H1 (cell line): Measurements from ENCODE around the gene SEMA5B. TPM values are rescaled to one million over a fixed set of nuclear protein-coding genes. Genes with fewer than 3 reads are reported as not detected.

Experiments used
- CTCF ChIA-PET: fragments of 300-600 bp; sonication (Branson Sonifier 250); formaldehyde crosslinking; loops from one replicate; lab custom pipeline; 2021; ENCODE audit not compliant: partially characterized antibody; lab: Charles Lee
- POLR2A ChIA-PET: fragments of 300-600 bp; sonication (Branson Sonifier 250); formaldehyde crosslinking; loops from one replicate; lab custom pipeline; 2021; ENCODE audit warnings: inconsistent platforms; ENCODE audit not compliant: partially characterized antibody; lab: Charles Lee
- DNase-seq, 2 experiments: peaks; one replicate each; pipeline versions ENCODE4 v3.0.0 to v3.0.0-alpha.2; 2010 to 2022; ENCODE audit warnings: low spot score in 2 of 2, low read depth in 1 of 2, mixed read lengths in 1 of 2
- FAIRE-seq: peaks from 2 replicates; lab custom pipeline; 2011; peaks lifted over from hg19 to GRCh38; lab: Jason Lieb, UNC
- H2AFZ ChIP-seq: 2 replicates; pipeline ENCODE4 v1.8.1; 2012; ENCODE audit warnings: low read length, inconsistent platforms
- H2AK5ac ChIP-seq: 2 replicates; pipeline ENCODE4 v1.6.1; 2013; ENCODE audit warnings: low read depth, low read length
- H2BK120ac ChIP-seq: replicated peaks from 2 replicates; pipeline ENCODE3; 2013; ENCODE audit warnings: low read depth, low read length, inconsistent platforms
- H2BK12ac ChIP-seq: 2 replicates; pipeline ENCODE4 v1.6.1; 2013; ENCODE audit warnings: low read depth, low read length
- H2BK15ac ChIP-seq: 2 replicates; pipeline ENCODE4 v1.6.1; 2013; ENCODE audit warnings: low read length
- H2BK20ac ChIP-seq: 2 replicates; pipeline ENCODE4 v1.6.1; 2013; ENCODE audit warnings: low read length
- H2BK5ac ChIP-seq: 2 replicates; pipeline ENCODE4 v1.6.1; 2013; ENCODE audit warnings: low read depth, low read length
- H3K14ac ChIP-seq: 2 replicates; pipeline ENCODE4 v1.6.1; 2013; ENCODE audit warnings: inconsistent platforms; ENCODE audit not compliant: insufficient read length
- H3K18ac ChIP-seq: 2 replicates; pipeline ENCODE4 v1.6.1; 2013; ENCODE audit warnings: low read length; ENCODE audit errors: extremely low read depth
- H3K23ac ChIP-seq: 2 replicates; pipeline ENCODE4 v1.6.1; 2013; ENCODE audit warnings: inconsistent platforms; ENCODE audit not compliant: insufficient read length
- H3K23me2 ChIP-seq: 2 replicates; pipeline ENCODE4 v1.6.1; 2013; ENCODE audit warnings: low read depth, low read length
- H3K27ac ChIP-seq: 2 replicates; pipeline ENCODE4 v1.6.1; 2011; ENCODE audit warnings: low read depth, low read length, inconsistent platforms
- H3K27me3 ChIP-seq, 4 experiments: replicated peaks in 1 of 4; 1 replicate in 1 of 4; 2 replicates in 3 of 4; pipeline versions ENCODE4 v1.6.1 to v1.8.1; 2011 to 2013; ENCODE audit warnings: low read length in 3 of 4, mild to moderate bottlenecking in 3 of 4, inconsistent platforms in 2 of 4, mixed read lengths in 2 of 4, moderate library complexity in 1 of 4; ENCODE audit not compliant: control insufficient read depth in 3 of 4, insufficient read depth in 3 of 4; ENCODE audit errors: extremely low read depth in 1 of 4
- H3K36me3 ChIP-seq, 4 experiments: 2 replicates each; pipeline versions ENCODE4 v1.6.1 to v1.8.1; 2011 to 2013; ENCODE audit warnings: mild to moderate bottlenecking in 4 of 4, low read length in 3 of 4, moderate library complexity in 2 of 4, control low read depth in 1 of 4, inconsistent platforms in 1 of 4; ENCODE audit not compliant: insufficient read depth in 4 of 4, control insufficient read depth in 2 of 4
- H3K4ac ChIP-seq: replicated peaks from 2 replicates; pipeline ENCODE3; 2013; ENCODE audit warnings: low read length, low read depth, mixed read lengths, inconsistent platforms; ENCODE audit not compliant: insufficient read length
- H3K4me1 ChIP-seq, 4 experiments: replicated peaks in 1 of 4; 1 replicate in 1 of 4; 2 replicates in 3 of 4; pipeline versions ENCODE4 v1.6.1 to v1.8.1; 2011 to 2013; ENCODE audit warnings: low read length in 3 of 4, inconsistent platforms in 2 of 4, mixed read lengths in 1 of 4; ENCODE audit not compliant: insufficient read depth in 4 of 4, control insufficient read depth in 3 of 4
- H3K4me2 ChIP-seq, 2 experiments: 2 replicates each; pipeline versions ENCODE4 v1.6.1 to v1.8.1; 2011 to 2013; ENCODE audit warnings: low read depth in 2 of 2, low read length in 2 of 2, control low read depth in 1 of 2, inconsistent platforms in 1 of 2, mild to moderate bottlenecking in 1 of 2; ENCODE audit not compliant: insufficient read depth in 1 of 2
- H3K4me3 ChIP-seq, 4 experiments: fragments of 200-600, 300-600 bp in 1 of 4; sonication (generic), shearing (Covaris generic), sonication (Bioruptor Twin) in 1 of 4; 2 replicates each; pipeline versions ENCODE4 v1.5.1 to v1.8.1; 2011 to 2016; ENCODE audit warnings: low read length in 4 of 4, low read depth in 3 of 4, control low read depth in 2 of 4, inconsistent platforms in 2 of 4, mild to moderate bottlenecking in 2 of 4, mixed read lengths in 1 of 4, moderate library complexity in 1 of 4; ENCODE audit not compliant: insufficient read depth in 2 of 4; ENCODE audit errors: extremely low read depth in 1 of 4
- H3K56ac ChIP-seq: replicated peaks from 2 replicates; pipeline ENCODE3; 2013; ENCODE audit warnings: low read depth, mild to moderate bottlenecking, mixed read lengths, low read length, inconsistent platforms; ENCODE audit not compliant: insufficient read length
- H3K79me1 ChIP-seq: 2 replicates; pipeline ENCODE4 v1.6.1; 2013; ENCODE audit warnings: low read depth, low read length, control low read depth
- H3K79me2 ChIP-seq, 2 experiments: 2 replicates each; pipeline versions ENCODE4 v1.6.1 to v1.8.1; 2012 to 2013; ENCODE audit warnings: low read length in 2 of 2, mild to moderate bottlenecking in 2 of 2, inconsistent platforms in 1 of 2; ENCODE audit not compliant: insufficient read depth in 2 of 2, control insufficient read depth in 1 of 2
- H3K9ac ChIP-seq, 4 experiments: replicated peaks in 1 of 4; 1 replicate in 1 of 4; 2 replicates in 3 of 4; pipeline versions ENCODE4 v1.6.1 to v1.8.1; 2011 to 2013; ENCODE audit warnings: low read depth in 3 of 4, low read length in 3 of 4, control low read depth in 2 of 4, mild to moderate bottlenecking in 2 of 4, moderate library complexity in 2 of 4, inconsistent platforms in 1 of 4; ENCODE audit errors: extremely low read depth in 1 of 4
- H3K9me3 ChIP-seq, 2 experiments: 2 replicates each; pipeline versions ENCODE4 v1.6.1 to v1.8.1; 2012 to 2013; ENCODE audit warnings: mild to moderate bottlenecking in 2 of 2, moderate library complexity in 2 of 2, control low read depth in 1 of 2, inconsistent platforms in 1 of 2, low read depth in 1 of 2, low read length in 1 of 2, mixed read lengths in 1 of 2; ENCODE audit not compliant: insufficient read depth in 2 of 2
- H4K20me1 ChIP-seq, 2 experiments: replicated peaks in 1 of 2; 2 replicates each; pipeline versions ENCODE3 to v1.8.1; 2011 to 2013; ENCODE audit warnings: inconsistent platforms in 2 of 2, low read length in 2 of 2, mild to moderate bottlenecking in 1 of 2; ENCODE audit not compliant: insufficient read depth in 2 of 2, control insufficient read depth in 1 of 2
- H4K5ac ChIP-seq: 2 replicates; pipeline ENCODE4 v1.6.1; 2013; ENCODE audit warnings: low read length, low read depth, mixed read lengths, inconsistent platforms; ENCODE audit not compliant: insufficient read length
- H4K8ac ChIP-seq: 2 replicates; pipeline ENCODE4 v1.8.0; 2013; ENCODE audit warnings: mild to moderate bottlenecking, moderate library complexity, low read length, inconsistent platforms; ENCODE audit not compliant: insufficient read depth; ENCODE audit errors: extremely low read depth
- H4K91ac ChIP-seq: replicated peaks from 2 replicates; pipeline ENCODE3; 2013; ENCODE audit warnings: low read length, mixed read lengths, inconsistent platforms; ENCODE audit not compliant: insufficient read length
- CBX5 ChIP-seq: fragments of 300-800, 300-1000 bp; sonication (generic); IDR thresholded peaks from 2 replicates; pipeline ENCODE4 v1.7.1; 2016; ENCODE audit warnings: antibody characterized with exemption, low read length, low read depth
- CREB1 ChIP-seq: IDR thresholded peaks from 2 replicates; pipeline ENCODE4 v1.6.1; 2012; ENCODE audit warnings: inconsistent platforms
- EGR1 ChIP-seq: IDR thresholded peaks from 2 replicates; pipeline ENCODE4 v1.6.1; 2011; ENCODE audit warnings: low read depth, low read length, borderline replicate concordance
- EP300 ChIP-seq, 2 experiments: IDR thresholded peaks; 1 replicate in 1 of 2; 2 replicates in 1 of 2; pipeline ENCODE4 v1.6.1; 2011 to 2012; ENCODE audit warnings: low read depth in 2 of 2, low read length in 2 of 2, mild to moderate bottlenecking in 2 of 2, borderline replicate concordance in 1 of 2, inconsistent platforms in 1 of 2, moderate library complexity in 1 of 2
- HDAC2 ChIP-seq, 2 experiments: fragments of 300-600 bp in 1 of 2; sonication (generic) in 1 of 2; IDR thresholded peaks; 2 replicates each; pipeline ENCODE4 v1.6.1; 2011 to 2012; ENCODE audit warnings: low read depth in 2 of 2, low read length in 2 of 2, mild to moderate bottlenecking in 2 of 2, moderate library complexity in 2 of 2, borderline replicate concordance in 1 of 2, inconsistent platforms in 1 of 2
- KDM1A ChIP-seq: fragments of 200-600, 300-600 bp; sonication (generic); IDR thresholded peaks from 2 replicates; pipeline ENCODE4 v1.7.1; 2016; ENCODE audit warnings: mild to moderate bottlenecking, low read length, borderline replicate concordance
- KDM4A ChIP-seq: IDR thresholded peaks from one replicate; pipeline ENCODE4 v1.7.1; 2012; ENCODE audit warnings: low read depth, mild to moderate bottlenecking, moderate library complexity, low read length, inconsistent platforms; ENCODE audit not compliant: severe bottlenecking
- SIN3A ChIP-seq, 2 experiments: IDR thresholded peaks in 1 of 2; conservative IDR thresholded peaks in 1 of 2; 2 replicates each; pipeline ENCODE4 v1.6.1; 2011 to 2012; ENCODE audit warnings: low read length in 2 of 2, improper control_type of control experiment in 1 of 2, low read depth in 1 of 2, mild to moderate bottlenecking in 1 of 2
- SP2 ChIP-seq: IDR thresholded peaks from 2 replicates; pipeline ENCODE4 v1.6.1; 2012; ENCODE audit warnings: mild to moderate bottlenecking, low read length, inconsistent platforms
- YY1 ChIP-seq: IDR thresholded peaks from 2 replicates; pipeline ENCODE4 v1.6.1; 2011; ENCODE audit warnings: low read depth, mild to moderate bottlenecking, low read length
- WGBS, 2 experiments: shearing (Covaris generic) in 1 of 2; methylation state at CpG; one replicate each; pipeline versions ENCODE4 v1.1.6 to v1.1.7; 2013 to 2015; ENCODE audit warnings: low lambda C conversion rate in 2 of 2, mixed read lengths in 2 of 2, inconsistent platforms in 1 of 2, low coverage in 1 of 2, missing lambda C conversion rate in 1 of 2; ENCODE audit not compliant: insufficient replicate concordance in 2 of 2, insufficient coverage in 1 of 2, insufficient read length in 1 of 2; ENCODE audit errors: extremely low coverage in 1 of 2, missing lambda C conversion rate in 1 of 2; 5-methylcytosine and 5-hydroxymethylcytosine counted together
- polyA plus RNA-seq, 7 experiments: library from polyadenylated mRNA; depleted of rRNA in 3 of 7; stranded (reverse) in 5 of 7; unstranded in 2 of 7; fragments of >200 nt in 5 of 7; fragments of 200-250 nt in 2 of 7; gene quantifications; 1 replicate in 5 of 7; 2 replicates in 1 of 7; 4 replicates in 1 of 7; pipeline versions ENCODE4 v1.2.1 to v1.2.3, GENCODE V29; 2011 to 2013; ENCODE audit warnings: missing spikeins in 2 of 7, mixed read lengths in 2 of 7
- total RNA-seq: library from RNA; stranded (reverse); fragmentation: NEBNext Ultra II Directional; extraction: Animal tissue kit (Norgen Biotek cat#: 25700); gene quantifications from 2 replicates; pipeline ENCODE4 v1.2.1, GENCODE V29; 2021

SEMA5B gene
- total and polyA plus RNA-seq, 2 of the 8 experiments (the other 6 are each of a cell fraction or from before 2014, with no cell fraction given), result 13.1 to 22.4 TPM

DNA sequence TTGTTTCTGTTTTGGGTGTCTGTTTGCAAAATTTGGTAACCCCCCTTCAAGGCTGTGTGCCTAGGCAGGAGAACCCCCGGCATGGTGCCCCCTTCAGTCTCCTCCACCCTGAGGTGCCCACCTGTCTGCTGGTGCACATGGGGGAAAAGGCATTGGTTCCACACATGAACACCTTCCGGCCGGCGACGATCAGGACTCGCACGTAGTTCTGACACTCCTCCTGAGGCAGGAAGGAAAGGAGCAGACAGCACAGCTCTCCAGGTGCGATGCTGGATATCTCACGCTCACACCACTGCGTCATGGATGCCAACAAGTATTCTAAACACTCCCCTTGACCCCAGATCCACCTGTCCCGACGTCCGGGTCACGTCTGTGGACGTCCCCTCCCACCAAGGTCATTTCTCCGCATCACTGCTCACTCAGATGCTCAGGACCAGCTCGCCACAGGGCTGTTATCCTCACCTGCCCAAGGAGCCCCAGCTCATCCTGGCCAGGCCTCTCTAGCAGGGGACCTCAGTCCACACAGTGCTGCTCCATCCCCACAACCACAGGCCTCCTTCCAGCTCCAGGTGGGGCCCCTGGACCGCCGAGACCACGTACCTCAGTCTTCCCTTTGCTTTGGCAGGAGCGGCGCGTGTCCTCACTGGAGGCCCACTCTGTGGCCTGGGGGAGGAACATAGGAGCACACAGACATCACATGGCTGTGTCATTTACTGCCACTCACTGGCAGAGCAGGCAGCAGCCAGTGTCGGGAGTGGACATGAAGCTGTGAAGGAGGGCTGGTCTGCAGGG lies 99.0 kb downstream of the SEMA5B start:
- Histone ChIP-seq H3K27ac (no peak overlapping the region), H3K4me3 (no peak overlapping the region), H3K4ac (no peak overlapping the region), H2AK5ac (no peak overlapping the region), H3K14ac (no peak overlapping the region), H4K5ac (no peak overlapping the region), H2BK12ac (no peak overlapping the region), H3K18ac (no peak overlapping the region; the same call in 1 of the 2 replicates), H2BK120ac (no peak overlapping the region), H3K36me3 (no peaks in the 10 kb centered on the region), H2AFZ (no peak overlapping the region), H3K9ac (no peak overlapping the region), H3K79me2 (no peaks in the 10 kb centered on the region), H3K56ac (no peak overlapping the region), H2BK15ac (no peak overlapping the region), H3K23ac (no peak overlapping the region), H3K23me2 (no peaks in the 10 kb centered on the region), H3K27me3 (no peaks in the 10 kb centered on the region), H3K4me1 (no peaks in the 10 kb centered on the region), H4K91ac (no peak overlapping the region), H3K9me3 (no peaks in the 10 kb centered on the region), H3K4me2 (no peak overlapping the region), H4K8ac (no peak overlapping the region), H2BK5ac (no peak overlapping the region), H2BK20ac (no peak overlapping the region), H3K79me1 (no peaks in the 10 kb centered on the region; the same call in 1 of the 2 replicates), H4K20me1 (no peaks in the 10 kb centered on the region)
- ChIA-PET POLR2A (no interaction called here), CTCF (interaction anchor here (0.7 to 1.5 kb wide), 7 partner anchors 9 to 103 kb away, joined by 3 to 8 read pairs (median 4); no protein-coding TSS in a partner anchor)
- FAIRE-seq, result no peak
- 91% methylated on average over 18 of the region's 24 CpGs; no CpG with 5 or more reads in 1 of the 2 experiments for whole genome bisulfite sequencing, 2 experiments
- no peak for DNase-seq
- TF ChIP-seq SIN3A (conservative IDR thresholded peaks at IDR 0.05 in 1 of 2, IDR thresholded peaks at IDR 0.05 in 1 of 2; ENCODE audit: low read depth in 1 of 2, low read length in 2 of 2) (no peak), YY1 (no peak), EGR1 (no peak), CBX5 (no peak), KDM1A (no peak), CREB1 (no peak), EP300 (IDR thresholded peaks at IDR 0.05; ENCODE audit: borderline replicate concordance in 1 of 2, low read depth in 2 of 2, low read length in 2 of 2) (no peak), KDM4A (no peak), SP2 (no peak), HDAC2 (IDR thresholded peaks at IDR 0.05; ENCODE audit: borderline replicate concordance in 1 of 2, low read depth in 2 of 2, low read length in 2 of 2) (no peak)
